ENCODE data around the gene SLAIN1.

Gene SLAIN1

GRCh38 chr13:77702366-77702765, 4.9 kb downstream of the SLAIN1 start:
- Histone ChIP-seq H3K9me3 (no peaks in the 10 kb centered on the region), H3K4me1 (no peaks in the 10 kb centered on the region; the same call in 1 of the 2 replicates), H3K4me3 (ENCODE audit: low read depth, low read length) (no peak overlapping the region), H3K27me3 (peaks cover 8% of the 10 kb centered on the region), H3K36me3 (no peaks in the 10 kb centered on the region)
- TF ChIP-seq CTCF (IDR thresholded peaks at IDR 0.05; ENCODE audit: low read depth, low read length): no peak
- DNase-seq: no peak

- DNase-seq: no peak
Observed at GRCh38 chr13:77703408-77703807, 5.9 kb downstream of the SLAIN1 start.

GRCh38 chr13:77714119-77714755, 16.8 kb downstream of the SLAIN1 start:
- DNase-seq: no peak
- H3K9me3 ChIP-seq: peaks cover 4% of the 10 kb centered on the region; the same call in 1 of the 2 replicates
- H3K36me3 ChIP-seq: no peaks in the 10 kb centered on the region
- H3K4me1 ChIP-seq: no peaks in the 10 kb centered on the region
- no peak for TF ChIP-seq CTCF (IDR thresholded peaks at IDR 0.05; ENCODE audit: low read depth, low read length)
- no peaks in the 10 kb centered on the region for H3K27me3 ChIP-seq
- no peak overlapping the region for H3K4me3 ChIP-seq (ENCODE audit: low read depth, low read length)

More at GRCh38 chr13:77703408-77703807, 5.9 kb downstream of the SLAIN1 start:
- Histone ChIP-seq H3K4me3 (ENCODE audit: low read depth, low read length) (no peak overlapping the region), H3K9me3 (no peaks in the 10 kb centered on the region), H3K36me3 (no peaks in the 10 kb centered on the region), H3K4me1 (no peaks in the 10 kb centered on the region; the same call in 1 of the 2 replicates), H3K27me3 (peaks cover 8% of the 10 kb centered on the region)
- no peak for TF ChIP-seq CTCF (IDR thresholded peaks at IDR 0.05; ENCODE audit: low read depth, low read length)

GRCh38 chr13:77715233-77715891, 17.9 kb downstream of the SLAIN1 start:
- no peak for TF ChIP-seq CTCF (IDR thresholded peaks at IDR 0.05; ENCODE audit: low read depth, low read length)
- Histone ChIP-seq H3K36me3 (no peaks in the 10 kb centered on the region), H3K4me3 (ENCODE audit: low read depth, low read length) (no peak overlapping the region), H3K4me1 (no peaks in the 10 kb centered on the region), H3K27me3 (no peaks in the 10 kb centered on the region), H3K9me3 (no peaks in the 10 kb centered on the region)
- no peak for DNase-seq

GRCh38 chr13:77716692-77717091, 19.2 kb downstream of the SLAIN1 start:
- no peak for TF ChIP-seq CTCF (IDR thresholded peaks at IDR 0.05; ENCODE audit: low read depth, low read length)
- Histone ChIP-seq H3K4me3 (ENCODE audit: low read depth, low read length) (no peak overlapping the region), H3K4me1 (no peaks in the 10 kb centered on the region), H3K9me3 (no peaks in the 10 kb centered on the region), H3K36me3 (no peaks in the 10 kb centered on the region), H3K27me3 (no peaks in the 10 kb centered on the region)
- DNase-seq: no peak

GRCh38 chr13:77717508-77717907, 20.0 kb downstream of the SLAIN1 start:
- Histone ChIP-seq H3K4me1 (no peaks in the 10 kb centered on the region), H3K27me3 (no peaks in the 10 kb centered on the region), H3K9me3 (no peaks in the 10 kb centered on the region), H3K4me3 (ENCODE audit: low read depth, low read length) (no peak overlapping the region), H3K36me3 (no peaks in the 10 kb centered on the region)
- TF ChIP-seq CTCF (IDR thresholded peaks at IDR 0.05; ENCODE audit: low read depth, low read length): no peak
- DNase-seq: no peak

Data from BE2C (cell line).